SIG-M5 treated with dmso at 0.1 percent for 504 hours (cell line): ENCODE data around the gene HOXD8.

Source experiments
- DNase-seq: peaks from one replicate; lab custom pipeline; 2025; ENCODE audit not compliant: unreplicated experiment; lab: John Stamatoyannopoulos, UW

The HOXD8 gene

GRCh38 chr2:176090862-176091261 is 38.6 kb upstream of the HOXD8 start:
- DNase-seq = no peak

GRCh38 chr2:176091329-176092258 is 37.9 kb upstream of the HOXD8 start:
- peak; percentile 44 for DNase-seq

GRCh38 chr2:176092270-176093144 is 37.0 kb upstream of the HOXD8 start, which contains the start of gene HOXD13:
HOXD13 (plus strand) TSS chr2:176092721; CDS start chr2:176092891, 170 bp downstream.
- peak; percentile 71 for DNase-seq

GRCh38 chr2:176093145-176093897 is 36.2 kb upstream of the HOXD8 start:
- DNase-seq = peak; percentile 50

GRCh38 chr2:176093898-176094249 is 35.6 kb upstream of the HOXD8 start:
- DNase-seq = no peak

- no peak for DNase-seq
Measured at GRCh38 chr2:176094349-176094748, 35.2 kb upstream of the HOXD8 start.

- no peak for DNase-seq
Measured at GRCh38 chr2:176095421-176095820, 34.1 kb upstream of the HOXD8 start.

GRCh38 chr2:176096243-176096985 is 33.1 kb upstream of the HOXD8 start:
- DNase-seq = peak; percentile 77

GRCh38 chr2:176096986-176097819 is 32.3 kb upstream of the HOXD8 start:
- DNase-seq = peak; percentile 93

- no peak for DNase-seq
Measured at GRCh38 chr2:176097820-176098365, 31.6 kb upstream of the HOXD8 start.

GRCh38 chr2:176098366-176099158 is 30.9 kb upstream of the HOXD8 start:
- no peak for DNase-seq

GRCh38 chr2:176099159-176099727 is 30.3 kb upstream of the HOXD8 start:
- DNase-seq = no peak

GRCh38 chr2:176099728-176100546 is 29.6 kb upstream of the HOXD8 start, which contains the start of gene HOXD12:
HOXD12 (plus strand) TSS chr2:176099795; CDS start chr2:176099802, 7 bp downstream.
- DNase-seq = no peak

- DNase-seq = no peak
Measured at GRCh38 chr2:176100547-176101140, 28.9 kb upstream of the HOXD8 start.

- no peak for DNase-seq
Measured at GRCh38 chr2:176101216-176101830, 28.2 kb upstream of the HOXD8 start.

GRCh38 chr2:176101842-176102241 is 27.7 kb upstream of the HOXD8 start:
- DNase-seq = no peak
